GM19099 (cell line): ENCODE data around the gene EYS.

Experiments
- POLR2A ChIP-seq: IDR thresholded peaks from 3 replicates; pipeline ENCODE4 v1.6.1; 2011; ENCODE audit warnings: low read depth; ENCODE audit not compliant: insufficient read length; ENCODE audit errors: extremely low read depth

Gene EYS

DNA sequence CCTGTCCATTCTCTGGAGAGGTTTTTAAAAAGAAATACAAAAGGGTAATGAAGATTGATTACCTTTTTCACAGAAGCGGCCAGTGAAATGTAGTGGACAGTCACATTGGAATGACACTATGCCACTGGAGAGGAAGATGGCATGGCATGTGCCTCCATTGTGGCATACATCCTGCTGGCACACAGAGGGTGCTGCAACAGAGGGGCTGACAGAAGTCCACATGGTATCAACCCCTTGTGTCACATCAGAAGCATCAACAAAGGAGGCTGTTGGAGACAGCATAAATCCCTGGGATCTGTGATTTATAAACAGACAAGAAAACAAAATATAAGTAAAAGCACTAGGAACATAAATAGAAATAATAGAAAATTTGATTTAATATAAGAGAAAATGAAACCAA lies 1476.5 kb downstream of the EYS start:
- no peak for TF ChIP-seq POLR2A

DNA sequence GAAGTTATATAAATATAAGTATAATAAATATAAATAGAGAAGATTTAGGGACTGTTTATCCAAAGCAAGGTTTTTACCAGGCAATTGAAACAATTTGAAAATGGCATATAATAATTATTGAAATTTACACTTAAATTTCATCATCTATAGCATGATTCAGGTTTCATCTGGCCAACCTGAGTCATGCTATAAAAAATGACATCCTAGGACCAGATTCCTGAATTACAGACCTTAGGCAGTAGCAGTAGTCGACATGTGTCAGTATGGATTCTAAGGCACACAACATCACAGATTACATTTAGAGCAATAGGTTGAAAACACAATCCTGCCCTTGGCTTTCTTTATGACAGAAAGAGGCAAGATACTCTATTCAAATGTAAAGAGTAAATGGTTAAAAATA lies 1479.2 kb downstream of the EYS start:
- no peak for TF ChIP-seq POLR2A

DNA sequence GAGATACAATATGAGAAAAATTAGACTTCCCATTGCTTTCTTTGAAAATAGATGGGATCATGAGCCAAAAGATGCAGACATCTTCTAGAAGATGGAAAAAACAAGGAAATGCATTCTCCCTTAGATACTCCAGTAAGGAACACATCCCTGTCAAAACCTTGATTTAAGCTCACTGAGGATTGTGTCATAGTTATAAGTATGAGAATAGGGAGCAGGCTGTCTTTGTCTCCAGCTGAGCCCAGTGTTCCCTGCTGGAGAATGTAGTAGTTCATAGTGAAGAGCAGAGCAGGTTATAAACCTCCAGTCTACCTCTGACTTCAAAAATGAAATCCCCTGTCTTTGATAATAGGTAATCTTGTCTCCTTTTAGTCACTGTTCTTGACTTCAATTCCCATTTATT lies 1481.5 kb downstream of the EYS start:
- no peak for TF ChIP-seq POLR2A

DNA sequence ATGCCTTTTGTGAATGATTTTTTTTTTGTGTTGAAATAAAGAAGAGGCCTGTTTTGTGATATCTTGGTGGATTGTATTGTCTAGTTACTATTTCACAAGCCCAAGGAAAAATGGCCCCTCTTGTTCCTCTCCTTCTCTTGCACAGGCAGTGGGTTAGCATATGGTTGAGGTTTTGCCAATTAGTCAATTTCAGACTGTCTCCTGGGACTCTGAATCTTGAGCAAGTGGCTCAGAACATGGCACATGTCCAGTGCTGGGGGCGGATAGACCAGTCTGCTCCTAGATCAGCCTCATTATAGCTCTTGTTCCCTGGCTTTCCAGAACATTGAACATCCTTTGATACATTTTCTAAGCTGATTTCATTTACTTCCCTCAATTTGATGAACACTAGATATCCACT lies 1482.2 kb downstream of the EYS start:
- TF ChIP-seq POLR2A = no peak

DNA sequence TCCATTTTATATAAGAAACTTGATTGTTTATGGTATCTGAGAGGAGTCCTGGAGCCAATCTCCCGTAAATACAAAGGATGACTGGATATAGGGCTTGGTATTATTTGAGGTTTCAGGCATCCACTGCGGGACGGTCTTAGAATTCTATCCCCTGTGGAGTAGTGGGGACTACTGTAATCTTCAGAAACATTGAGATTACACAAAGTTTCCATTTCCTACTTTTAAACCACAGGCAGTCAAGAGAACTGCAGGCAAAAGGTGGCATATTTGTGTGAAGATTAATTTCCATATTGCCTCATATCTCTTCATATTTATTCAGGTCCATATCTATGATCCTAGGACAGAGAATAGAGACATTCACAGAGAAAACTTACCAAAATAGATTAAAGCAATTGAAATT lies 1485.2 kb downstream of the EYS start:
- TF ChIP-seq POLR2A = no peak

DNA sequence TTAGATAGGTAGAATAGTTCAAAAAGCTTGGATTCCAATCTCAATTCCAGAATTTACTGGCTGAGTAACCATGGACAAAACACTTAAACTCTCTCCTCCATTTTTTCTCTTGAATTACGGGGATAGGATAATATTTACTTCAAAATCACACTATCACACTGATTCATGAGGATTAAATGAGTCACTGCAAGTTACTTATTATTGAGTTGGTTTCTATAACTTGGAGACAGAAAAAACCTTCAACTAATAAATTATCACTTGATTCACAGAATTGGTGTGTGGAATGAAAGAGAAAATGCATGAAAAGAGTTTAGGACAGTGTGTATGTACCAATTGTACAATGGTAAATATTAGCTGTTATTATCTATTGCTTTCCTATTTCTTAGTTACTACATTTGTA lies 1486.2 kb downstream of the EYS start:
- TF ChIP-seq POLR2A = no peak

DNA sequence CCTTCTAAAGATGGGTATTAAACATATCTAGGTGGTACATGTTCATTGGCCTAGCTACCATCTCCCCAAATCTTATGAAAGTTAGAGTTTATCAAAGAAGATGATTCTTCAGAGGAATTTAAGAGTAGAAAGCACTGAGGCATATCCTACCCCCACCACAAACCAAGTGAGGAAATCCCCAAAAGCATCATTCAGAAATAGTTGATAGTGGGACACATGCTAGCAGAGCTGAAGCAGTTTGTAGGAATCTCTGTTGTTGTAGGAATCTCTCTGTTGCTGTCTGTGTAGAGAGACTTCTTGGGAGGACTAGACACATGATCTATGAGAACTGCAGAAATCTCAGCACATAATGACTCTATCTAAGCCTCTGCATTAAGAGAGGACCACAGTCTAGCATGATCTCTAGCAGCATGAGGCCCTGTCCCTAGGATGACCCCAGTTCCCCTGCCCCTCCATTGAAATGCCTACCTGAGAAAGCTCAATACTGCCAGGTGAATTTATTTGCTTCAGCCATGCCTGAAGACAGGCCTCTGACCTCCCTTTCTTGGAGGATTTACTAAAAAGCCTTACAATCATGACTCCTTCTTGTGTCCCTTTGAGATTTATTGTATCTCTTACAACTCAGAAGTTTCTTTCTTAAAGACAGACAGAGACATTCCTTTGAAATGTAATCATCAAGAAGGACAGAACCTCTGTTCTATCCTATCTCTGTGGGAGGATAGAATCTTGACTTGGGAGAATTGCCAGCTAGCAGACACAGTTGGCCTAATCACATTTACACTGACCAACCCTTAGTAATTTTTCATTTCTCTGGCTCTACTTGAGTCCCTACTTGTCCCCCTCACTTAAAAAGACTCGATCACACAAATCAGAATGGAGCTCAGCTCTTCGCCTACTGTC lies 1489.1 kb downstream of the EYS start:
- no peak for TF ChIP-seq POLR2A

DNA sequence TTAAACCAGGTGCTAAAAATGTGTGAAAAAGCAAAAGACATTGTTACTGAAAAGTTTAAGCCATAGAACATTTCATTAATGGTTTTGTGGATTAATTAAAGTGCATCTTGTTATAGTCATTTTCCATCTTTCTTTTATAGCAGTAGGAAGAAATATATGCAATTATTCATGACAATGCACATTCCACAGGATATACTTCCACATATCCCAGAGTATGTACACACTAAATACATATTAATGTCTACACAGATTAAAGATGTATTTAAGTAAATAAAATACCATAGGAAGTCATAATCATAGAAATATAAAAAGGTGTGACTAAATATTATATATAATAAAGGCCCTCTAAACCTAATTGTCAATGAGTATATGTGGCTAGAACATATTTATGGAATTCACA lies 1492.7 kb downstream of the EYS start:
- no peak for TF ChIP-seq POLR2A

DNA sequence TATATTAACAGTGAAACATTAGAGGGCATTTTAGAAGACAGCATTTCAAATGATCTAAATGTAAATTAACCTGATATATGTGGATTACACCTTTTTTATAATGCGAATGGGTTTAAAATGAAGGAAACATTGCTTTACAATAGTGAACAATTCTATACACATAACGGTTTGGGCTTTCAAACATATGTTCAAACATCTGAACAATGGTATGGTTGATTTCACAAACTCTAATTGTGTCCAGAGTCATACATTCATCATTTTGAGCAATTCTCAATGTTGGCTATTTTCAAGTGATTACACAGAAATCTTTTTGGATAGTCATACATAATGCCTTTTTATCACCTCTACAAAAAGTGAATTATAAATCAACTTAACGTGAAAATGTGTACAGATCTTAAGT lies 1493.3 kb downstream of the EYS start:
- TF ChIP-seq POLR2A = no peak

DNA sequence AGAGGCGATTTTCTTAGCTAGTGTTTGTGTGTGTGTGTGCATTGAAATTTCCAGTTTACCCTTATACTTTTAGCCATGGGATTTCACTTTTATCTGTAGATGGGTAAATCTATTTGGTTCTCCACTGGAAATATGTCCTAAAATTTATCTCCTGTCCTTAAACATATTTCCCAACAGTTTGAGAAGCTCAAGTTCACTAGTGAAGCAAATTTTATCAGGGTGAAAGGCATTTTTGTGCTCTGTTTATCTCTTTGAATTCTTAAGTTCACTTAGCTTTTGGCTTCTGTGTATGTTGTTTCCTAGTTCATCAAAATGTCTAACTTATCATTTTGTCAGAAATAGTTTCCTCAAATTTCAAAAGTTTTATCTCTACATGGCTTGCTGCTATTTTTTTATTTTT lies 1509.8 kb downstream of the EYS start:
- no peak for TF ChIP-seq POLR2A

DNA sequence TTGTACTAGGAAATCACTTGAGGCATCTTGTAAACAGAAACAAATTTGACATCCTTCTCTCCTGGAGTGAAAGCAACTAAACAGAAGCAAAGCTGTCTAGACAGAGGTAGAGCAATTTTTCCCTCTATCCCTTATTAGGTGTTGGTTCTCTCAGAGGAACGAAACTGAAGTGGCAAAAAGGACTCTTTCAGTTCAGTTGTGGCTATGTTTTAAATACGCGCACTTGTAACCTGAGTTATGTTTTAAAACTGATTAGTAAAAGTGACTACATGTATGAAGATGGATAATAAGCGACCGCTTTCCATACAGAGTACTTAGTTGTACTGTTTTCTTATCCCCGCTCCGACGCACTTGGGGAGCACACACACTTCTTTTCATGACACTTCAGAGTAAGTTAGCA lies 1520.4 kb downstream of the EYS start:
- TF ChIP-seq POLR2A = no peak

DNA sequence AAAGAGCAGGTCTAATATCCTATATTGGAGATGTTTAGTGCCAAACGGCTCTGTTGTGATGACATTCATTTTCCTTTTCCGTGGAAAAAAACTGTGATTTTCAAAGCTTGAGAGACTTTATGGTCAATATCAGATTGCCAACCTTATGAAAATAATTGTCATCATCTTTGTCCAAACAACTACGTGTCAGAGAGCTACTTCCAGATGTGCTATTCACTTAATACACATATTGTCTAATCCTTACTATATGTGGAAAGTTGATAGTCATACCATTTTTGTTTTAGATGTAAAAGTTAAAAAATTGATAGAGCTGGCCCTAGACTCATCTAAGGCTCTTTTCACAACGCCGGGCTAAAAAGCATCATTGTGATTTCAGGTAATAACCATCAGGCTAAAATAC lies 1521.4 kb downstream of the EYS start:
- TF ChIP-seq POLR2A = no peak

DNA sequence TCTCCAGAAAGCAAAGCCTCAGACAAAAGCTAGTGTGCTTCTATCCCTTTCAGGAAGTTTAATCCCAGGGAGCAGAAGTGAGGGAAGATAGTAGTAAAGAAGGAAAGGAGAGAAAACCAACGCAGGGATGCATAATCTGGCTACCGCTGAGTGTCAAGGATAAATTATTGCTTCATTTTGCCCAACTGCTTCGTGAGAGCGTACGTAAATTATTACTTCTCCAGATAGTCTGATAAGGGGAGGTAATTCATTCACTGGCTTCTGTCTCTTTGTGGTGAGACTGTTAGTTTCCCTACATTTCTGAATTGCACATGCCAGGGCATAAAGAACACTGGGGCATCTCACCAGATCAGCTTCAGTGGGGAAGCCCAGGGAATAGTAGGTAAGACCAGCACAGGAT lies 1531.7 kb downstream of the EYS start:
- TF ChIP-seq POLR2A = no peak

DNA sequence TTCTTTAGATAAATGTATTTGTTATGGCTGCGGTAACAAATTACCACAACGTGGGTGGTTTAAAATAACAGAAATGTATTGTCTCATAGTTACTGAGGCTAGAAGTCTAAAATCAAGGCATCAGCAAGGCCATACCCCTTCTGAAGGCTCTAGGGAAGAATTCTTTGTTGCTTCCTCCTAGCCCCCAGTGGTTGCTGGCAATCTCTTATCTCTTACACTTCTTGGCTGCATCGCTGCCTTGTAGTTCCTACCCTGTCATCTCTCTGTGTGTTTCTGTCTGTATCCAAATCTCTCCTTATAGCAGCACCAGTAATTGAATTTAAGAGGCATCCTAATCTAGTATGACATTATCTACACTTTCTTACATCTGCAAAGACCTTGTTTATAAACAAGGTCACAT lies 1536.7 kb downstream of the EYS start:
- no peak for TF ChIP-seq POLR2A

DNA sequence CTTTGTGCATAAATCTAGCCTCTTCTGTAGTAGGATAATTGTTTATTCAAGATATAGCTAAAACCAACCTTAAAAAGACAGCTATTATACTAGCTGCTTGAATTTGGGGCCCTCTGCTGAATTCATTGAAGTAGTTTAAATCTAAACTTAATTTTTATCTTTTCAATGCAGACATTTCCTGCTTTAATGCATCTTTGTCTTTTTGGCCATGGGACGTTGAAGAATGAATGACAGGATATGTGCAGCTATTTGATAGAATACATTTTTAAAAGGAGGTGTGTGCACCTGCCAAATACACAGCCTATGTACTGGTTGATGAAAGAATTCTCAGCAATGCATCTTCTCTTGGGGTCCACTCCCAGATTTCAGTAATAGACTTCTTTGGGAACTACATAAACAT lies 1546.5 kb downstream of the EYS start:
- TF ChIP-seq POLR2A = no peak

DNA sequence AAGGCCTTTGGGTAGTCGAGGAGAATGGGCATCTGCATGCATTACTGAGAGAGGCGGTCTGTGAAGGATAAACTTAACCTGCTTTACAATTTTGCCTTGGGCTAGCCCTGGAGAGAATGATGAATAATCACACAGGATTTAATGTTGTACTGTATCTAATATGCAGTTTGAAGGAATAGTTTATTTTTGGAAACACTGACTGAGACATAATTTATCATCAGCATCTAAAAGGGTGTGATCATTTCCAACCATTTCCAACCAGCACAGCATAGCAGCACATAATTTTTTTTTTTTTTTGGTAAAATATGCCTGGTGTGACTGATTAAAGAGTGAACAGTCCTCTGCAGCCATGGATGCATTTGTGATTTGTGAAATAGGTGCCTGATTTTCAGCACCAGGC lies 1552.0 kb downstream of the EYS start:
- no peak for TF ChIP-seq POLR2A

DNA sequence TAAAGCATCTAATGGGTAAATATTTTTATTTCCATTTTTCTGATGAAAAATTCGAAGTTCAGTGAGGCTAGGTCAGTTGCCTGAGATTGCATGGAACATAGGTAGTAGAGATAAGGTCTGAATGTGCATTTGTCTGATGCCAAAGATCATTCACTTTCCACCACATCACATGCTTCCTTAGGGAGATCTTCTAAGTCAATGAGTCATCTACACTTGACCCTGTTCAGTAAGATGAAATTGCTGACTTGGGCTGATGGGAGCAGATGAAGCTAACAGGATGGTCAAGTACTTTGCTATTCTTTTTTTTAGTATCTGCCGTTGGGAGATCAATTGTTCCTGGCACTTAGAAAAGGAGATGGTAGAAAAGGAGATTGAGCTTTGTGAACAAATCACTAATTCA lies 1560.2 kb downstream of the EYS start:
- no peak for TF ChIP-seq POLR2A
